OCI-LY3 (cell line): ENCODE results near the gene TRIM37.

Source experiments
- H2AFZ ChIP-seq: fragments of 200-600, 300-600 bp; shearing (Covaris generic); 2 replicates; pipeline ENCODE4 v1.6.0; 2014; ENCODE audit warnings: antibody characterized with exemption, low read depth, low read length
- H3K27ac ChIP-seq: fragments of 200-600, 300-600 bp; sonication (generic); 2 replicates; pipeline ENCODE4 v1.5.1; 2014; ENCODE audit warnings: mild to moderate bottlenecking, low read length, moderate library complexity, mixed read lengths
- H3K27me3 ChIP-seq: fragments of 200-600, 300-600 bp; sonication (generic); 2 replicates; pipeline ENCODE4 v1.6.1; 2014; ENCODE audit warnings: low read depth, low read length, mixed read lengths
- H3K36me3 ChIP-seq: fragments of 200-600, 300-600 bp; sonication (generic); replicated peaks from 2 replicates; pipeline ENCODE3; 2014; ENCODE audit warnings: low read depth, low read length, mixed read lengths
- H3K4me1 ChIP-seq: fragments of 300-600, 200-600 bp; sonication (generic); 2 replicates; pipeline ENCODE4 v1.6.1; 2014; ENCODE audit warnings: low read length, mixed read lengths
- H3K4me2 ChIP-seq: fragments of 200-600, 300-600 bp; sonication (generic); 2 replicates; pipeline ENCODE4 v1.6.1; 2014; ENCODE audit warnings: low read length, mixed read lengths
- H3K4me3 ChIP-seq: fragments of 300-600, 200-600 bp; sonication (generic); 2 replicates; pipeline ENCODE4 v1.5.1; 2014; ENCODE audit warnings: antibody characterized with exemption, mild to moderate bottlenecking, low read length, moderate library complexity
- H3K79me2 ChIP-seq: fragments of 300-600, 200-600 bp; shearing (Covaris generic); 2 replicates; pipeline ENCODE4 v1.6.1; 2014; ENCODE audit warnings: mild to moderate bottlenecking, low read length, mixed read lengths
- H3K9ac ChIP-seq: fragments of 300-600, 200-600 bp; shearing (Covaris generic); 2 replicates; pipeline ENCODE4 v1.6.0; 2014; ENCODE audit warnings: mild to moderate bottlenecking, low read length, moderate library complexity
- H3K9me3 ChIP-seq: fragments of 200-600, 300-600 bp; shearing (Covaris generic); 2 replicates; pipeline ENCODE4 v1.6.1; 2014; ENCODE audit warnings: low read length, mixed read lengths; ENCODE audit not compliant: insufficient read depth
- H4K20me1 ChIP-seq: fragments of 200-600, 300-600 bp; sonication (generic); 2 replicates; pipeline ENCODE4 v1.6.1; 2016; ENCODE audit warnings: low read length, mixed read lengths; ENCODE audit not compliant: insufficient read depth
- CTCF ChIP-seq: fragments of 200-600, 300-600 bp; sonication (generic); IDR thresholded peaks from 2 replicates; pipeline ENCODE4 v1.5.1; 2014; ENCODE audit warnings: antibody characterized with exemption, low read length, low read depth
- EZH2phosphoT487 ChIP-seq: fragments of 200-600 bp; shearing (Covaris generic); IDR thresholded peaks from 2 replicates; pipeline ENCODE4 v1.6.1; 2018; ENCODE audit warnings: antibody characterized with exemption, mixed run types, low read depth

TRIM37 gene

GRCh38 chr17:59056857-59057256 lies 49.8 kb downstream of the TRIM37 start:
- no peak for TF ChIP-seq EZH2phosphoT487
- TF ChIP-seq CTCF, result no peak
- Histone ChIP-seq H3K4me2 (no peak overlapping the region), H3K36me3 (peaks cover 15% of the 10 kb centered on the region), H3K9me3 (no peaks in the 10 kb centered on the region), H3K79me2 (no peaks in the 10 kb centered on the region), H3K9ac (no peak overlapping the region), H3K4me1 (no peaks in the 10 kb centered on the region), H3K4me3 (no peak overlapping the region), H3K27me3 (no peaks in the 10 kb centered on the region), H3K27ac (no peak overlapping the region), H2AFZ (no peak overlapping the region), H4K20me1 (no peaks in the 10 kb centered on the region)

- Histone ChIP-seq H3K9me3 (no peaks in the 10 kb centered on the region), H3K4me1 (no peaks in the 10 kb centered on the region), H3K36me3 (peaks cover 22% of the 10 kb centered on the region)
Observed at GRCh38 chr17:59049798-59050197, 56.9 kb downstream of the TRIM37 start.

GRCh38 chr17:59047616-59048015 lies 59.1 kb downstream of the TRIM37 start:
- Histone ChIP-seq H3K79me2 (no peaks in the 10 kb centered on the region), H3K4me3 (no peak overlapping the region), H3K36me3 (peaks cover 22% of the 10 kb centered on the region), H3K9ac (no peak overlapping the region), H3K27ac (no peak overlapping the region), H4K20me1 (no peaks in the 10 kb centered on the region), H3K9me3 (no peaks in the 10 kb centered on the region), H2AFZ (no peak overlapping the region), H3K27me3 (no peaks in the 10 kb centered on the region), H3K4me1 (no peaks in the 10 kb centered on the region), H3K4me2 (no peak overlapping the region)
- TF ChIP-seq CTCF, result no peak
- no peak for TF ChIP-seq EZH2phosphoT487

More at GRCh38 chr17:59049798-59050197, 56.9 kb downstream of the TRIM37 start:
- Histone ChIP-seq H3K4me3 (no peak overlapping the region), H3K4me2 (no peak overlapping the region), H2AFZ (no peak overlapping the region), H3K9ac (no peak overlapping the region), H3K27me3 (no peaks in the 10 kb centered on the region), H4K20me1 (no peaks in the 10 kb centered on the region), H3K79me2 (no peaks in the 10 kb centered on the region), H3K27ac (no peak overlapping the region)
- no peak for TF ChIP-seq EZH2phosphoT487
- no peak for TF ChIP-seq CTCF

- H4K20me1 ChIP-seq, result no peaks in the 10 kb centered on the region
- TF ChIP-seq CTCF (no peak), EZH2phosphoT487 (no peak)
- no peaks in the 10 kb centered on the region for H3K9me3 ChIP-seq
- no peak overlapping the region for H3K27ac ChIP-seq
- H3K4me1 ChIP-seq, result no peaks in the 10 kb centered on the region
- H3K4me2 ChIP-seq, result no peak overlapping the region
- no peak overlapping the region for H3K9ac ChIP-seq
- no peak overlapping the region for H2AFZ ChIP-seq
- no peak overlapping the region for H3K4me3 ChIP-seq
- no peaks in the 10 kb centered on the region for H3K79me2 ChIP-seq
- H3K27me3 ChIP-seq, result no peaks in the 10 kb centered on the region
- peaks cover 23% of the 10 kb centered on the region for H3K36me3 ChIP-seq
Observed at GRCh38 chr17:59046192-59046591, 60.5 kb downstream of the TRIM37 start.
